OCI-LY7 (cell line): ENCODE results near the gene NEMP1.

Experiments used
- EZH2phosphoT487 ChIP-seq: fragments of 200-600 bp; sonication (generic); IDR thresholded peaks from 2 replicates; pipeline ENCODE4 v1.6.1; 2018; ENCODE audit warnings: low read depth, borderline replicate concordance, mild to moderate bottlenecking, mixed run types, antibody characterized with exemption, low read length, moderate library complexity, mixed read lengths
- TF ChIP-seq, protein P1 (sequence below): fragments of 200-600 bp; sonication (generic); conservative IDR thresholded peaks from 2 replicates; pipeline ENCODE4 v1.5.1; 2014; ENCODE audit warnings: mild to moderate bottlenecking, antibody characterized with exemption, low read length, moderate library complexity, mixed read lengths

- TF ChIP-seq, protein P1, sequence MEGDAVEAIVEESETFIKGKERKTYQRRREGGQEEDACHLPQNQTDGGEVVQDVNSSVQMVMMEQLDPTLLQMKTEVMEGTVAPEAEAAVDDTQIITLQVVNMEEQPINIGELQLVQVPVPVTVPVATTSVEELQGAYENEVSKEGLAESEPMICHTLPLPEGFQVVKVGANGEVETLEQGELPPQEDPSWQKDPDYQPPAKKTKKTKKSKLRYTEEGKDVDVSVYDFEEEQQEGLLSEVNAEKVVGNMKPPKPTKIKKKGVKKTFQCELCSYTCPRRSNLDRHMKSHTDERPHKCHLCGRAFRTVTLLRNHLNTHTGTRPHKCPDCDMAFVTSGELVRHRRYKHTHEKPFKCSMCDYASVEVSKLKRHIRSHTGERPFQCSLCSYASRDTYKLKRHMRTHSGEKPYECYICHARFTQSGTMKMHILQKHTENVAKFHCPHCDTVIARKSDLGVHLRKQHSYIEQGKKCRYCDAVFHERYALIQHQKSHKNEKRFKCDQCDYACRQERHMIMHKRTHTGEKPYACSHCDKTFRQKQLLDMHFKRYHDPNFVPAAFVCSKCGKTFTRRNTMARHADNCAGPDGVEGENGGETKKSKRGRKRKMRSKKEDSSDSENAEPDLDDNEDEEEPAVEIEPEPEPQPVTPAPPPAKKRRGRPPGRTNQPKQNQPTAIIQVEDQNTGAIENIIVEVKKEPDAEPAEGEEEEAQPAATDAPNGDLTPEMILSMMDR = no peak
- no peak for TF ChIP-seq EZH2phosphoT487
Observed at GRCh38 chr12:57087010-57087690, 8.6 kb upstream of the NEMP1 start.
